Activated T-cell treated with anti-CD3 and anti-CD28 coated beads, Interleukin-2, amount 50 U/mL, for 72 hours (primary cell): ENCODE results near the gene ENO2. TPM values are rescaled to one million over a fixed set of nuclear protein-coding genes. Genes with fewer than 3 reads are reported as not detected.

Source experiments
- ATAC-seq, 2 donors: fragments of 150-1000 bp; cut with Tn5 transposase; replicated peaks in 1 of 2; 2 replicates each; pipeline ENCODE4 v1.10.0; 2021; ENCODE audit warnings: moderate library complexity in 2 of 2, mild to moderate bottlenecking in 1 of 2
- DNase-seq, 2 donors: peaks; one replicate each; pipeline ENCODE4 v3.0.0; 2021 to 2022; ENCODE audit warnings: mixed read lengths in 1 of 2
- H3K27ac Mint-ChIP-seq: one replicate; pipeline ENCODE4 v1.8.0; 2022; ENCODE audit warnings: mild to moderate bottlenecking, moderate library complexity, mixed read lengths
- H3K27me3 Mint-ChIP-seq: one replicate; pipeline ENCODE4 v1.8.0; 2022; ENCODE audit warnings: low read depth, mixed read lengths
- H3K36me3 Mint-ChIP-seq, 2 donors: one replicate each; pipeline ENCODE4 v1.8.0; 2022; ENCODE audit warnings: mixed read lengths in 2 of 2, mild to moderate bottlenecking in 1 of 2; ENCODE audit not compliant: insufficient read depth in 2 of 2
- H3K4me1 Mint-ChIP-seq: one replicate; pipeline ENCODE4 v1.8.0; 2022; ENCODE audit warnings: low read depth, mixed read lengths
- H3K4me3 Mint-ChIP-seq, 2 donors: one replicate each; pipeline ENCODE4 v1.8.0; 2022; ENCODE audit warnings: mild to moderate bottlenecking in 2 of 2, mixed read lengths in 2 of 2, moderate library complexity in 2 of 2
- H3K9me3 Mint-ChIP-seq, 2 donors: one replicate each; pipeline ENCODE4 v1.8.0; 2022; ENCODE audit warnings: mixed read lengths in 2 of 2
- total RNA-seq, 2 donors: library from RNA; stranded (reverse); gene quantifications; one replicate each; pipeline ENCODE4 v1.2.3, GENCODE V29; 2022

Gene ENO2
- total RNA-seq, 2 donors from 2014 or later = 115 to 145 TPM

- Mint-ChIP-seq H3K4me3 (no peak overlapping the region), H3K9me3 (no peaks in the 10 kb centered on the region), H3K27ac (no peak overlapping the region), H3K4me1 (peaks cover 16% of the 10 kb centered on the region), H3K27me3 (no peaks in the 10 kb centered on the region), H3K36me3 (no peaks in the 10 kb centered on the region)
- ATAC-seq (peak in 1 of 2 donors; percentile 22), DNase-seq (no peak)
Observed at GRCh38 chr12:6909421-6910145, 4.8 kb upstream of the ENO2 start.

GRCh38 chr12:6912164-6912935 is 2.0 kb upstream of the ENO2 start:
- DNase-seq = no peak
- ATAC-seq = no peak
- Mint-ChIP-seq H3K27me3 (no peaks in the 10 kb centered on the region), H3K4me3 (peak overlapping the region; percentile 51 to 99), H3K27ac (no peak overlapping the region), H3K9me3 (no peaks in the 10 kb centered on the region), H3K4me1 (peaks cover 42% of the 10 kb centered on the region), H3K36me3 (peaks cover 0 to 3% of the 10 kb centered on the region in 2 donors)

- peaks cover 53% of the 10 kb centered on the region for H3K4me1 Mint-ChIP-seq
- no peaks in the 10 kb centered on the region for H3K27me3 Mint-ChIP-seq
- no peaks in the 10 kb centered on the region for H3K9me3 Mint-ChIP-seq
- ATAC-seq = peak in 1 of 2 donors; percentile 12
- no peak for DNase-seq
- H3K27ac Mint-ChIP-seq = peak overlapping the region; percentile 81
- H3K36me3 Mint-ChIP-seq = peaks cover 3 to 13% of the 10 kb centered on the region in 2 donors
- peak overlapping the region; percentile 99 for H3K4me3 Mint-ChIP-seq
Observed at GRCh38 chr12:6914947-6915788, 788 bp downstream of the ENO2 start.

- ATAC-seq (no peak), DNase-seq (no peak)
- Mint-ChIP-seq H3K36me3 (peaks cover 3 to 13% of the 10 kb centered on the region in 2 donors), H3K27ac (peak overlapping the region; percentile 14), H3K9me3 (no peaks in the 10 kb centered on the region), H3K27me3 (no peaks in the 10 kb centered on the region), H3K4me3 (peak overlapping the region; percentile 99), H3K4me1 (peaks cover 53% of the 10 kb centered on the region)
Observed at GRCh38 chr12:6915789-6916285, 1.5 kb downstream of the ENO2 start.

GRCh38 chr12:6916426-6917200 is 2.2 kb downstream of the ENO2 start:
- DNase-seq = no peak
- ATAC-seq = no peak
- peaks cover 53% of the 10 kb centered on the region for H3K4me1 Mint-ChIP-seq
- H3K4me3 Mint-ChIP-seq = peak overlapping the region in 1 of 2 donors; percentile 99
- H3K27ac Mint-ChIP-seq = no peak overlapping the region
- no peaks in the 10 kb centered on the region for H3K9me3 Mint-ChIP-seq
- H3K27me3 Mint-ChIP-seq = no peaks in the 10 kb centered on the region
- peaks cover 3 to 13% of the 10 kb centered on the region in 2 donors for H3K36me3 Mint-ChIP-seq

GRCh38 chr12:6917491-6918231 is 3.3 kb downstream of the ENO2 start:
- peaks cover 51% of the 10 kb centered on the region for H3K4me1 Mint-ChIP-seq
- H3K27me3 Mint-ChIP-seq = no peaks in the 10 kb centered on the region
- DNase-seq (no peak), ATAC-seq (no peak)
- peaks cover 7 to 13% of the 10 kb centered on the region in 2 donors for H3K36me3 Mint-ChIP-seq
- H3K9me3 Mint-ChIP-seq = no peaks in the 10 kb centered on the region
- no peak overlapping the region for H3K4me3 Mint-ChIP-seq
- no peak overlapping the region for H3K27ac Mint-ChIP-seq

- Mint-ChIP-seq H3K27me3 (no peaks in the 10 kb centered on the region), H3K4me1 (peaks cover 44% of the 10 kb centered on the region), H3K4me3 (no peak overlapping the region), H3K9me3 (no peaks in the 10 kb centered on the region), H3K36me3 (peaks cover 7 to 13% of the 10 kb centered on the region in 2 donors), H3K27ac (peak overlapping the region; percentile 30)
- no peak for ATAC-seq
- no peak for DNase-seq
Observed at GRCh38 chr12:6919588-6919987, 5.2 kb downstream of the ENO2 start.

- no peaks in the 10 kb centered on the region for H3K27me3 Mint-ChIP-seq
- H3K4me1 Mint-ChIP-seq = peaks cover 41% of the 10 kb centered on the region
- ATAC-seq (no peak), DNase-seq (no peak)
- peaks cover 7 to 13% of the 10 kb centered on the region in 2 donors for H3K36me3 Mint-ChIP-seq
- H3K4me3 Mint-ChIP-seq = no peak overlapping the region
- no peaks in the 10 kb centered on the region for H3K9me3 Mint-ChIP-seq
- no peak overlapping the region for H3K27ac Mint-ChIP-seq
Observed at GRCh38 chr12:6921539-6921938, 7.2 kb downstream of the ENO2 start.

- H3K36me3 Mint-ChIP-seq = peaks cover 7 to 16% of the 10 kb centered on the region in 2 donors
- H3K27me3 Mint-ChIP-seq = no peaks in the 10 kb centered on the region
- H3K27ac Mint-ChIP-seq = peak overlapping the region; percentile 63
- no peak overlapping the region for H3K4me3 Mint-ChIP-seq
- no peaks in the 10 kb centered on the region for H3K9me3 Mint-ChIP-seq
- H3K4me1 Mint-ChIP-seq = peaks cover 42% of the 10 kb centered on the region
- no peak for ATAC-seq
- no peak for DNase-seq
Observed at GRCh38 chr12:6921996-6922946, 7.9 kb downstream of the ENO2 start.

- Mint-ChIP-seq H3K27me3 (no peaks in the 10 kb centered on the region), H3K4me3 (no peak overlapping the region), H3K36me3 (peaks cover 7 to 16% of the 10 kb centered on the region in 2 donors), H3K4me1 (peaks cover 44% of the 10 kb centered on the region), H3K9me3 (no peaks in the 10 kb centered on the region), H3K27ac (no peak overlapping the region)
- DNase-seq = no peak
- no peak for ATAC-seq
Observed at GRCh38 chr12:6923003-6923732, 8.8 kb downstream of the ENO2 start.
